Measurements from ENCODE around the gene FAU. TPM values are rescaled to one million over a fixed set of nuclear protein-coding genes. Genes with fewer than 3 reads are reported as not detected.

FAU gene
- total and polyA plus RNA-seq, 10 of the 15 experiments (the other 5 are each of a cell fraction or from before 2014, with no cell fraction given), result 332 to 1,347 (median 990) TPM

GRCh38 chr11:65133724-65134123, 11.8 kb upstream of the FAU start:
- peaks cover 21% of the 10 kb centered on the region for H3K4me1 ChIP-seq (ENCODE audit: control insufficient read depth, insufficient read depth, low read length)
- 0 out of 2 replicates have a peak, but pooled peaks cover 4% of the 10 kb centered on the region for H4K20me1 ChIP-seq (ENCODE audit: control insufficient read depth, insufficient read depth)
- peaks cover 44% of the 10 kb centered on the region for H3K79me2 ChIP-seq (ENCODE audit: control insufficient read depth, insufficient read depth, low read length)

GRCh38 chr11:65132988-65133700, 11.2 kb upstream of the FAU start:
- no peaks in the 10 kb centered on the region for H3K9me3 ChIP-seq (replicated peaks; ENCODE audit: control insufficient read depth, insufficient read depth, low read length)
- ATAC-seq (peak; percentile 56), DNase-seq (ENCODE audit: low read depth, low spot score) (no peak), FAIRE-seq (peak; percentile 57)
- peak overlapping the region; percentile 99 for H3K27ac ChIP-seq (ENCODE audit: control insufficient read depth, insufficient read depth)
- WGBS (ENCODE audit: insufficient coverage, insufficient replicate concordance, low lambda C conversion rate, missing lambda C conversion rate), result 2% methylated on average over 18 of the region's 18 CpGs
- in situ Hi-C loops (cut with MboI) (no loop called here), intact Hi-C loops (cut with micrococcal nuclease; ENCODE audit: unreplicated experiment) (loop anchor here (5.0 to 10.0 kb wide), 2 partner anchors 49 to 122 kb away; partner anchors contain the start of gene CAPN1)
- H3K79me2 ChIP-seq (ENCODE audit: control insufficient read depth, insufficient read depth, low read length), result peaks cover 44% of the 10 kb centered on the region
- H3K36me3 ChIP-seq (ENCODE audit: control insufficient read depth in 2 of 2, insufficient read depth in 2 of 2, low read length in 1 of 2), result peaks cover 15 to 27% of the 10 kb centered on the region in 2 experiments
- H2AFZ ChIP-seq (ENCODE audit: control insufficient read depth, low read depth, low read length), result peak overlapping the region; percentile 8; the same call in 1 of the 2 replicates
- H3K4me3 ChIP-seq, result peak overlapping the region; percentile 99
- peak overlapping the region; percentile 98 for H3K4me2 ChIP-seq (ENCODE audit: control insufficient read depth, insufficient read depth)
- H3K4me1 ChIP-seq (ENCODE audit: control insufficient read depth, insufficient read depth, low read length), result peaks cover 21% of the 10 kb centered on the region
- peak overlapping the region; percentile 96 for H3K9ac ChIP-seq (ENCODE audit: control insufficient read depth, insufficient read depth, low read length)
- RAD21 ChIA-PET (ENCODE audit: unreplicated experiment), result interaction anchor here (0.5 to 0.9 kb wide), 2 partner anchors 49 to 794 kb away, joined by 3 read pairs; partner anchors contain the start of gene CAPN1
- POLR2A ChIA-PET, result interaction anchor here (0.9 to 3.1 kb wide), 5 partner anchors 8 to 49 kb away, joined by 3 to 16 read pairs (median 3); partner anchors contain the start of genes FAU, MRPL49 and TM7SF2
- CTCF ChIA-PET, result interaction anchor here (0.7 to 6.7 kb wide), 3 partner anchors 12 to 47 kb away, joined by 3 to 40 read pairs (median 29); partner anchors contain the start of genes FAU, MRPL49 and TM7SF2
- 0 out of 2 replicates have a peak, but pooled peaks cover 4% of the 10 kb centered on the region for H4K20me1 ChIP-seq (ENCODE audit: control insufficient read depth, insufficient read depth)
- TSS peak; percentile 62 for BruUV-seq (replicated peaks)
- SMC1A ChIA-PET (ENCODE audit: uncharacterized antibody, unreplicated experiment), result interaction anchor here (2.4 kb wide), 1 partner anchor 9 kb away, joined by 8 read pairs; no protein-coding TSS in a partner anchor
- no peaks in the 10 kb centered on the region for H3K27me3 ChIP-seq (replicated peaks in 1 of 2; ENCODE audit: control insufficient read depth in 2 of 2, insufficient read depth in 2 of 2, low read length in 1 of 2)
- no peak for TF ChIP-seq NKRF (conservative IDR thresholded peaks at IDR 0.05)
- TF ChIP-seq RUNX3 (IDR thresholded peaks at IDR 0.05; ENCODE audit: low read length), result peak; percentile 15; the same call in 1 of the 2 replicates
- TF ChIP-seq IKZF2 (IDR thresholded peaks at IDR 0.05), result no peak
- no peak for TF ChIP-seq BRCA1 (IDR thresholded peaks at IDR 0.05; ENCODE audit: low read depth, low read length)
- no peak for TF ChIP-seq YBX1 (IDR thresholded peaks at IDR 0.05)

More at GRCh38 chr11:65133724-65134123, 11.8 kb upstream of the FAU start:
- BruUV-seq (replicated peaks), result no TSS peak
- Histone ChIP-seq H3K4me2 (ENCODE audit: control insufficient read depth, insufficient read depth) (peak overlapping the region; percentile 98), H3K36me3 (ENCODE audit: control insufficient read depth in 2 of 2, insufficient read depth in 2 of 2, low read length in 1 of 2) (peaks cover 15 to 22% of the 10 kb centered on the region in 2 experiments), H3K4me3 (peak overlapping the region; percentile 99), H3K9ac (ENCODE audit: control insufficient read depth, insufficient read depth, low read length) (peak overlapping the region; percentile 96), H3K27me3 (replicated peaks in 1 of 2; ENCODE audit: control insufficient read depth in 2 of 2, insufficient read depth in 2 of 2, low read length in 1 of 2) (no peaks in the 10 kb centered on the region), H3K9me3 (replicated peaks; ENCODE audit: control insufficient read depth, insufficient read depth, low read length) (no peaks in the 10 kb centered on the region), H2AFZ (ENCODE audit: control insufficient read depth, low read depth, low read length) (no peak overlapping the region), H3K27ac (ENCODE audit: control insufficient read depth, insufficient read depth) (peak overlapping the region; percentile 99)
- SMC1A ChIA-PET (ENCODE audit: uncharacterized antibody, unreplicated experiment), result interaction anchor here (2.4 kb wide), 1 partner anchor 10 kb away, joined by 8 read pairs; no protein-coding TSS in a partner anchor
- FAIRE-seq (no peak), DNase-seq (ENCODE audit: low read depth, low spot score) (no peak), ATAC-seq (no peak)
- POLR2A ChIA-PET, result interaction anchor here (0.9 to 3.1 kb wide), 6 partner anchors 9 to 354 kb away, joined by 3 to 16 read pairs (median 5); partner anchors contain the start of genes FAU, MRPL49 and TM7SF2
- RAD21 ChIA-PET (ENCODE audit: unreplicated experiment), result interaction anchor here (0.9 kb wide), 1 partner anchor 48 kb away, joined by 3 read pairs; the partner anchor contains the start of gene CAPN1
- no peak for TF ChIP-seq SMAD1 (IDR thresholded peaks at IDR 0.05; ENCODE audit: low read depth, partially characterized antibody)
- no peak for TF ChIP-seq MAX (IDR thresholded peaks at IDR 0.05; ENCODE audit: low read depth, low read length)
- TF ChIP-seq FOXK2 (IDR thresholded peaks at IDR 0.05), result no peak
- TF ChIP-seq ZNF622 (IDR thresholded peaks at IDR 0.05), result no peak
- in situ Hi-C loops (cut with MboI) (no loop called here), intact Hi-C loops (cut with micrococcal nuclease; ENCODE audit: unreplicated experiment) (loop anchor here (5.0 to 10.0 kb wide), 2 partner anchors 49 to 121 kb away; partner anchors contain the start of gene CAPN1)
- CTCF ChIA-PET, result interaction anchor here (3.6 to 6.7 kb wide), 2 partner anchors 13 to 22 kb away, joined by 29 to 40 read pairs; partner anchors contain the start of genes FAU, MRPL49 and TM7SF2
- WGBS (ENCODE audit: insufficient coverage, insufficient replicate concordance, low lambda C conversion rate, missing lambda C conversion rate), result under 1% methylated on average over 20 of the region's 20 CpGs

Measured in GM12878 (cell line).